GM12872 (cell line): ENCODE data around the gene GAA.

Source experiments
- CTCF ChIP-seq: IDR thresholded peaks from 3 replicates; pipeline ENCODE4 v1.5.1; 2011; ENCODE audit warnings: low read depth, mild to moderate bottlenecking, low read length, moderate library complexity; ENCODE audit not compliant: insufficient read depth

Gene GAA

GRCh38 chr17:80147035-80147822 lies 45.8 kb downstream of the GAA start, which contains the start of gene EIF4A3:
Gene EIF4A3 (minus strand): TSS chr17:80147128. CDS start chr17:80146961, 167 bp downstream.
- TF ChIP-seq CTCF, result no peak

DNA sequence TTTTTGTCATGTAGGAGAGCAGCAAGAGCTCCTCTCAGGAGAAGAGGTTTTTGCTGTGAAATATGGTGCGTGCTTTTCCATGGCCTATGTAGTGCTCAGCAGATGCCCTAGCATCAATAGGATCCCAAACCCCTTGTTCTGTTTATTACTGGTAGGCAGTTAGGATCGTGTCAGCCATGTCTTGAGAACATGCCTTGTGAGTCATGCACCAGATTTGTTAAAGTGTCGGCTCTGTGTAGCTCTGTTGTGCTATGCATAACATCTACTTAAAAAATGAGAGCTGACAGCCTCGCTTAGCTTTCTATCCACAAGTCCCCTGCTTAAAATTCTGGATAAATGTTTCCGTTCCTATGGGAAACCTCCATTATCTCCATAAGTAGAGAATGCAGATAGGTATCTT lies 50.0 kb downstream of the GAA start:
- TF ChIP-seq CTCF, result no peak

DNA sequence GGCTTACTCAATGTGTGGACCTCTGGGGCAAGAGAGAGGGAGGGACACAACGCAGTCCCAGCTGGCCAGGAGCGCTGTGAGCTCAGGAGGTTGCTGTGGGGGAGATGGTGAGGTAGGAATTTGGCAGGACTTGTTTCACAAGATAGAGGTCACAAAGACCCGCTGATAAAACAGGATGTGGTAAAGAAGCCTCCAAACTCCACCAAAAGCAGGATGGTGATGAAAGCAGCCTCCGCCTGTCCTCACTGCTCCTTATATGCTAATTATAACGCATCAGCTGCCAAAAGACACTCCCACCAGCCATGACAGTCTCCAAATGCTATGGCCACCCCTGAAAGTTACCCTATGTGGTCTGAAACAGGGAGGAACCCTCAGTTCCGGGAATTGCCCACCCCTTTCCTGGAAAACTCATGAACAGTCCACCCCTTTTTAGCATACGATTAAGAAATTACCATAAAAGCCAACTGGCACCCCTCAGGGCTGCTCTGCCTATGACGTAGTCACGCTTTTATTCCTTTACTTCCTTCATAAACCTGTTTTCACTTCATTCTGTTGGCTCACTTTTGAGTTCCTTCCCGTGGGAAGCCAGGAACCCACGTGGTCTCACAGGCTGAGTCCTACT lies 50.8 kb downstream of the GAA start:
- no peak for TF ChIP-seq CTCF

GRCh38 chr17:80153004-80153403 lies 51.6 kb downstream of the GAA start:
- TF ChIP-seq CTCF, result no peak

- TF ChIP-seq CTCF, result no peak
Measured at GRCh38 chr17:80154166-80154565, 52.8 kb downstream of the GAA start.

- TF ChIP-seq CTCF, result no peak
Measured at GRCh38 chr17:80158846-80159245, 57.5 kb downstream of the GAA start.

GRCh38 chr17:80160536-80160935 lies 59.2 kb downstream of the GAA start:
- no peak for TF ChIP-seq CTCF
